ENCODE data around the gene ZNF407. TPM values are rescaled to one million over a fixed set of nuclear protein-coding genes. Genes with fewer than 3 reads are reported as not detected.

ZNF407 gene
- total RNA-seq, 1 donor from 2014 or later: 22.9 TPM

DNA sequence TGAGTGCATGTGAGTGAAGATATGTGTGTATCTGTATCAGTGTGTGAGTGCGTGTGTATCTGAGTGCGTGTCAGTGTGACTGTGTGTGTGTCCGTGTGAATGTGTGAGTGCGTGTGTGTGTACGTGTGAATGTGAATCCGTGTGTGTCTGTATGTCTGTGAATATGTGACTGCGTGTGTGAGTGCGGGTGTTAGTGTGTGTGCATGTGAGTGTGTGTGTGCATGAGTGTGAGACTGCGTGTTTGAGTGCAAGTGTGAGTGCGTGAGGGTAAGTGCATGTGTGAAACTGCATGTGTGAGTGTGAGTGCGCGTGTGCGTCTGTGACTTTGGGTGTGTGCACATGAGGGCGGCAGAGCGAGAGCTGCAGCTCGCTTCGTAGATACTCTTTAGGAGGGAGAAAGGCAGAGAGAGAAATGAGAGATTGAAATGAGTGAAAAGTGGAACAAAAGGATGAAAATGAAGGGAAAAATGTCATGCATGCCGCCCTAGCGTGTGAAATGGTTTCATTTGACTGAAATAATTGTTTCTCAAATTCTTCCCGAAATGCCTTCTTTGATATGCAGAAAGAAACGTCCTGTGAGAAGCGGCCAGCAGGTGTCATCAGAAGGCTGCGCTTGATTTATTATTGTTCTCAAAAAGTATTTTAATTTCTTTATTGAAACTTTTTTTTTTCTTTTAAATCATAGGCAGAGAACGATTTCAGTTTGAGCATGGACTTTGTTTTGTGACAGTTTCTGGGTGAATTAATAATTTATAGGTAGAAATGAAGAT lies 25.6 kb downstream of the ZNF407 start:
- ATAC-seq: no peak
- DNase-seq (ENCODE audit: low spot score): no peak
- intact Hi-C loops (cut with DNase I): no loop called here

- no peak for ATAC-seq
- intact Hi-C loops (cut with DNase I): no loop called here
- no peak for DNase-seq (ENCODE audit: low spot score)
Measured at GRCh38 chr18:74624466-74624865, 26.8 kb downstream of the ZNF407 start.

DNA sequence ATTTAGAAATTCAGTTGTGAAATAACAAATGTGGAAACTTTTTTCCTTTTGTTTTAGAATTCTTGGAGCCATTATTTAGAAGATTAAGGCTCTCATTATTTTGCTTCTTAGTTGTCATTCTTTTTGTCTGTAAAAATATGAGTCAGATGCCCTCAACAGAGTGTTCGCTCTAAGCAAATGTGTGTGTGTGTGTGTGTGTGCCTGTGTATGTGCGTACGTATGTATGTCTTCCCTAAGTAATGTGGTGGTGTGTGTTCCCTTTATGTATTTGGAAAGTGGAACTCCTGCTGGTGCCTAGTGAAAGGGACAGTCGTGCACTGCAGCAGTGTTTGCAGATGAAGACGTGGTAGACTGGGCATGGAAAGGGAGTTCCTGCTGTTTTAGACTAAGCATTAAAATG lies 27.5 kb downstream of the ZNF407 start:
- no peak for ATAC-seq
- DNase-seq (ENCODE audit: low spot score): no peak
- intact Hi-C loops (cut with DNase I): no loop called here

- no peak for DNase-seq (ENCODE audit: low spot score)
- no peak for ATAC-seq
- intact Hi-C loops (cut with DNase I): no loop called here
Measured at GRCh38 chr18:74626049-74626874, 28.6 kb downstream of the ZNF407 start.

GRCh38 chr18:74630804-74631203 lies 33.1 kb downstream of the ZNF407 start:
- ATAC-seq: no peak
- intact Hi-C loops (cut with DNase I): no loop called here
- DNase-seq (ENCODE audit: low spot score): no peak

- intact Hi-C loops (cut with DNase I): no loop called here
- ATAC-seq (no peak), DNase-seq (ENCODE audit: low spot score) (no peak)
Measured at GRCh38 chr18:74631212-74631611, 33.5 kb downstream of the ZNF407 start.

GRCh38 chr18:74631623-74632350 lies 34.1 kb downstream of the ZNF407 start:
- DNase-seq (ENCODE audit: low spot score) (no peak), ATAC-seq (peak; percentile 52)
- intact Hi-C loops (cut with DNase I): no loop called here

DNA sequence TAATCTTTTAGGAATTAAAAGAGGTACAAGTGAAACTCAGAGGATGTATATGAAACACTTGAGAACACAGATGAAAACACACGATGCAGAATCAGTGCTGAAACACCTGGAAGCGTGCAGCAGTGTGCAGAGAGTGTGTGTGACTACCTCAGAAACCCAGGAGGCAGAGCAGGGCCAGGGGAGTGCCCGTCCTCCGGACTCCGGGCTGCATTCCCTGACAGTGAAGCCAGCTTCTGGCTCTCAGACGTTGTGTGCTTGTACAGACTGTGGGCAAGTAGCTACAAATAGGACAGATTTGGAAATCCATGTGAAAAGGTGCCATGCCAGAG lies 34.6 kb downstream of the ZNF407 start:
- DNase-seq (ENCODE audit: low spot score) (no peak), ATAC-seq (no peak)
- intact Hi-C loops (cut with DNase I): no loop called here

- ATAC-seq (no peak), DNase-seq (ENCODE audit: low spot score) (no peak)
- intact Hi-C loops (cut with DNase I): no loop called here
Measured at GRCh38 chr18:74632856-74633255, 35.2 kb downstream of the ZNF407 start.

DNA sequence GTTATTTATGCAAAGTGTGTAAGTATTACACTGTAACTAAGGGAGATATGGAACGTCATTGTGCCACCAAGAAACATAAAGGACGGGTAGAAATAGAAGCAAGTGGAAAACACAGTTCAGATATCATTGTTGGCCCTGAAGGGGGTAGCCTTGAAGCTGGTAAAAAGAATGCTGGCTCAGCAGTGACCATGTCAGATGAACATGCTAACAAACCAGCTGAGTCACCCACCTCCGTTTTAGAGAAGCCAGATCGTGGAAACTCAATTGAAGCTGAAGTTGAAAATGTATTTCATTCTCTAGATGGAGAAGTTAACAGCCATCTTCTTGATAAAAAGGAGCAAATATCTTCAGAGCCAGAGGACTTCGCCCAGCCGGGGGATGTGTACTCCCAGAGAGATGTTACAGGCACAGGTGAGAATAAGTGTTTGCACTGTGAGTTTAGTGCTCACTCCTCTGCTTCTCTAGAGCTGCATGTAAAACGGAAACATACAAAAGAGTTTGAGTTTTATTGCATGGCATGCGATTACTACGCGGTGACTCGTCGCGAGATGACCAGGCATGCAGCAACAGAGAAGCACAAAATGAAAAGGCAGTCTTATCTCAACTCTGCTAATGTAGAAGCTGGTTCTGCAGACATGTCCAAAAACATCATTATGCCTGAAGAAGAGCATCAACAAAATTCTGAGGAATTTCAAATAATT lies 36.1 kb downstream of the ZNF407 start:
- ATAC-seq: no peak
- DNase-seq (ENCODE audit: low spot score): no peak

DNA sequence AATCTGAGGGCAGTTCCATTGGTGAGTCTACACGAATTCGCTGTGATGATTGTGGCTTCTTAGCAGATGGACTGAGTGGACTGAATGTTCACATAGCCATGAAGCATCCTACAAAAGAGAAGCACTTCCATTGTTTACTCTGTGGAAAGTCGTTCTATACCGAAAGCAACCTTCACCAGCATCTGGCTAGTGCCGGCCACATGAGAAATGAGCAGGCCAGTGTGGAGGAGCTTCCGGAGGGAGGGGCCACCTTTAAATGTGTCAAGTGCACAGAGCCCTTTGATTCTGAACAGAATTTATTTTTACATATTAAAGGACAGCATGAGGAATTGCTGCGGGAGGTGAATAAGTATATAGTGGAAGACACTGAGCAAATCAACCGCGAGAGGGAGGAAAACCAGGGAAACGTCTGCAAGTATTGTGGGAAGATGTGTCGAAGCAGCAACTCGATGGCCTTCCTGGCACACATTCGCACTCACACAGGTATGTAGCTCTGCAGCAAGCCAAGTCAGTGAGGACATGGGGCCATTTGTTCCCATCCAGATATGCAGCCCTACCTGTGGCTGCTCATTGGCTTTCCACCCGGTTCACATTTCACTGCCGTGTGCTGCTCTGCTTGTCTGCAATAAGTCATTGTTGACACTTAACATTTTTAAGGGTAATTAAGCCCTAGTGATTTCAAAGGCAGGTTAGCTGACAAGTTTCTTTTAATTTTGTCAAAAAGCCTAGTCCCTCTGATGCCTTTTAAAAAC lies 37.7 kb downstream of the ZNF407 start:
- ATAC-seq (no peak), DNase-seq (ENCODE audit: low spot score) (no peak)
- intact Hi-C loops (cut with DNase I): no loop called here

More for the DNA sequence above, 36.1 kb downstream of the ZNF407 start:
- intact Hi-C loops (cut with DNase I): no loop called here

DNA sequence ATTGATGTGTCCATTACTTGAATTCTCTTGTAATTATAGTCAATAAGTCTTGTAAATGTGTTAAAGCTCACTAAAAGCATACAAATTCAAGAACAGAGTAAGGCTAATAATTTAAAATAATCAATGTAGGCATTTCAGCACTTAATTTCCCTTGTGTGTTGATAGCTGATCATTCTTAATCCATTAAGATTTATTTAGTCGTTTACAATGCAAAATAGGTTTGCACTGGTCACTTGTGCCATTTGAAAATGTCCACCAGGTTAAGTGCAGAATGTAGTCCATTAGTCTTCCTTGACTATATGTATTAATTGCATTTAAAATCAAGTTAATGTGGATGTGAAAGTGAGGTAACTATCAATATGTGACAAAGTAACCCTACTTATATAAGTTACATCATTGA lies 39.4 kb downstream of the ZNF407 start:
- DNase-seq (ENCODE audit: low spot score) (no peak), ATAC-seq (no peak)
- intact Hi-C loops (cut with DNase I): no loop called here

- DNase-seq (ENCODE audit: low spot score): no peak
- intact Hi-C loops (cut with DNase I): no loop called here
- ATAC-seq: no peak
Measured at GRCh38 chr18:74638210-74638609, 40.5 kb downstream of the ZNF407 start.

DNA sequence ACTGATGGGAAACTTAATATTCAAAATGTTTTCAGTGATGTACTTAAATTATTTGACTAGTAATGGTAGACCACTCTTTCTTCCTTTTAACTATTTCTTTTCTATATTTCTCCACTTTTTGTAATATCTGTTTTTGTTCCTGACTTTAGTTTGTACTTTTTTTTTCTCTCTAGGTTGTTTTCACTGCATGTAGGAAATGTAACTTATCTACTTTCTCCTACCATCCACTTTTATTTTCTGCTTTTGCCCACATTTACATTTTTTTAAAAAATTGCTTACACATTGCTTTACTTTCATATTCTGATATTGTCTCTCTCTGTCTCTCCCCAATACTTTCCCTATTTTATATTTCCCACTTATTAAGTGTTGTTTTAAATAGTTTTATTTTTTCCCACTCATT lies 47.0 kb downstream of the ZNF407 start:
- DNase-seq (ENCODE audit: low spot score) (no peak), ATAC-seq (no peak)
- intact Hi-C loops (cut with DNase I): no loop called here

DNA sequence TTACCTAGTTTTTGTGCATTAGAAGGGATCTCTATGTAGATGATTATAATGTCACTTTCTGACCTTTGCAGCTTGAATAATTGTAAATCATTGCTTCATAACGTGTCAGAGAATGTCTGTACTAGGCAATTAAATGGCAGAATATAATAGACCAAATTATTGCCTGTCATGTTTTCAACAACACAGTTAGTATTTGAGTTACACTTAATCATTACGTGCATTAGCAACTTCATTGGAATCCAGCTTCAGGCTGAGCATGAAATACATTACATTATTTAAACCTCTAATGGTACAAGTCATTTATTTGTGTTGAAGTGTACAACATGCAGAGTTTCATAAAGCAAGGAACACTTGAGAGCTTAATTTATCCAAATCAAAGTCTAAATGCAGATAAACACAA lies 48.0 kb downstream of the ZNF407 start:
- ATAC-seq: no peak
- intact Hi-C loops (cut with DNase I): no loop called here

GRCh38 chr18:74651327-74652128 lies 53.9 kb downstream of the ZNF407 start:
- no peak for ATAC-seq
- no peak for DNase-seq (ENCODE audit: low spot score)
- intact Hi-C loops (cut with DNase I): loop anchor here (10.0 kb wide), 1 partner anchor 833 kb away; no protein-coding TSS in a partner anchor

More for the DNA sequence above, 48.0 kb downstream of the ZNF407 start:
- DNase-seq (ENCODE audit: low spot score): no peak

- DNase-seq (ENCODE audit: low spot score) (no peak), ATAC-seq (no peak)
- intact Hi-C loops (cut with DNase I): loop anchor here (10.0 kb wide), 1 partner anchor 832 kb away; no protein-coding TSS in a partner anchor
Measured at GRCh38 chr18:74652392-74652988, 54.8 kb downstream of the ZNF407 start.
